Glutamatergic neuron (in vitro differentiated cells): Measurements from ENCODE around the gene NT5C2. TPM values are rescaled to one million over a fixed set of nuclear protein-coding genes. Genes with fewer than 3 reads are reported as not detected.

Experiments
- DNase-seq: peaks from one replicate; pipeline ENCODE4 v3.0.0; 2022
- H3K27ac Mint-ChIP-seq: one replicate; pipeline ENCODE4 v1.8.0; 2020; ENCODE audit warnings: mild to moderate bottlenecking, mixed read lengths, inconsistent platforms; ENCODE audit not compliant: unreplicated experiment
- H3K27me3 Mint-ChIP-seq: one replicate; pipeline ENCODE4 v1.8.0; 2020; ENCODE audit warnings: mild to moderate bottlenecking, moderate library complexity, mixed read lengths, inconsistent platforms; ENCODE audit not compliant: unreplicated experiment
- H3K36me3 Mint-ChIP-seq: one replicate; pipeline ENCODE4 v1.8.0; 2020; ENCODE audit warnings: mild to moderate bottlenecking, mixed read lengths, inconsistent platforms; ENCODE audit not compliant: unreplicated experiment
- H3K4me1 Mint-ChIP-seq: one replicate; pipeline ENCODE4 v1.8.0; 2020; ENCODE audit warnings: mild to moderate bottlenecking, low read depth, mixed read lengths, inconsistent platforms; ENCODE audit not compliant: unreplicated experiment
- H3K4me3 Mint-ChIP-seq: one replicate; pipeline ENCODE4 v1.8.0; 2020; ENCODE audit warnings: mild to moderate bottlenecking, mixed read lengths, inconsistent platforms; ENCODE audit not compliant: unreplicated experiment
- H3K9me3 Mint-ChIP-seq: one replicate; pipeline ENCODE4 v1.8.0; 2020; ENCODE audit warnings: mild to moderate bottlenecking, moderate library complexity, mixed read lengths, inconsistent platforms; ENCODE audit not compliant: unreplicated experiment
- CTCF ChIP-seq: fragments of 200-600 bp; sonication (generic); IDR thresholded peaks from one replicate; pipeline ENCODE4 v1.5.0; 2021; ENCODE audit not compliant: partially characterized antibody, unreplicated experiment
- total RNA-seq: library from RNA; stranded (reverse); fragmentation: NEBNext Ultra II Directional; extraction: Animal tissue kit (Norgen Biotek cat#: 25700); gene quantifications from one replicate; pipeline ENCODE4 v1.2.1, GENCODE V29; 2021; ENCODE audit not compliant: unreplicated experiment

Gene NT5C2
- total RNA-seq, 1 donor from 2014 or later, result 68.5 TPM

DNA sequence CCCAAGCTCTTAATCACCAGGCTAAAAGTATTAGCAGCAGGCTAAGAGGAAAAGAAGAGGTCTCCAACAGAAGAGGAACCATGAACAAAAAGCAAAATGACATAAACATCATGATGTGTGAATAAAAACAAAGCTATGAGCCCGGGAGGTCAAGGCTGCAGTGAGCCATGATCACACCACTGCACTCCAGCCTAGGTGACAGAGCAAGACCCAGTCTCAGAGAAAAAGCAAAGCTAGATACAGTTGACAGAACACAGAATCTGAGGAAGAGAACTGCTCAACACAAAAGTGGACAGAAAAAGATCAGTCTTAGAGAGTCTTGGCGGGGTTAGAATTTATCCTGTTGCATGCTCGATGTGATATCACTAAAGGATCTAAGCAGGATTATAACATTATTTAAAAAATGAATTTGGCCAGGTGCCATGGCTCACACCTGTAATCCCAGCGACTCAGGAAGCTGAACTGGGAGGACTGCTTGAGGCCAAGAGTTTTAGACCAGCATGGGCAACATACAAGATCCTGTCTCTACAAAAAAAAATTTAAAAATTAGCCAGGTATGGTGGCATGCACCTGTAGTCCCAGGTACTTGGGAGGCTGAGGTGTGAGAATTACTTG lies 37.5 kb downstream of the NT5C2 start:
- no peak for TF ChIP-seq CTCF
- Mint-ChIP-seq H3K4me3 (no peak overlapping the region), H3K36me3 (no peaks in the 10 kb centered on the region), H3K9me3 (peaks cover 5% of the 10 kb centered on the region), H3K27ac (no peak overlapping the region), H3K4me1 (peaks cover 9% of the 10 kb centered on the region), H3K27me3 (no peaks in the 10 kb centered on the region)
- DNase-seq, result no peak

- Mint-ChIP-seq H3K4me3 (no peak overlapping the region), H3K4me1 (peaks cover 9% of the 10 kb centered on the region), H3K27ac (no peak overlapping the region), H3K27me3 (no peaks in the 10 kb centered on the region), H3K36me3 (no peaks in the 10 kb centered on the region), H3K9me3 (peaks cover 5% of the 10 kb centered on the region)
- TF ChIP-seq CTCF, result no peak
- DNase-seq, result no peak
Observed at GRCh38 chr10:103154521-103155299, 38.4 kb downstream of the NT5C2 start.

GRCh38 chr10:103153302-103154197 lies 39.5 kb downstream of the NT5C2 start:
- no peaks in the 10 kb centered on the region for H3K27me3 Mint-ChIP-seq
- no peak for TF ChIP-seq CTCF
- H3K4me3 Mint-ChIP-seq, result no peak overlapping the region
- H3K36me3 Mint-ChIP-seq, result no peaks in the 10 kb centered on the region
- peaks cover 5% of the 10 kb centered on the region for H3K9me3 Mint-ChIP-seq
- H3K4me1 Mint-ChIP-seq, result peaks cover 9% of the 10 kb centered on the region
- H3K27ac Mint-ChIP-seq, result peak overlapping the region; percentile 40
- no peak for DNase-seq

DNA sequence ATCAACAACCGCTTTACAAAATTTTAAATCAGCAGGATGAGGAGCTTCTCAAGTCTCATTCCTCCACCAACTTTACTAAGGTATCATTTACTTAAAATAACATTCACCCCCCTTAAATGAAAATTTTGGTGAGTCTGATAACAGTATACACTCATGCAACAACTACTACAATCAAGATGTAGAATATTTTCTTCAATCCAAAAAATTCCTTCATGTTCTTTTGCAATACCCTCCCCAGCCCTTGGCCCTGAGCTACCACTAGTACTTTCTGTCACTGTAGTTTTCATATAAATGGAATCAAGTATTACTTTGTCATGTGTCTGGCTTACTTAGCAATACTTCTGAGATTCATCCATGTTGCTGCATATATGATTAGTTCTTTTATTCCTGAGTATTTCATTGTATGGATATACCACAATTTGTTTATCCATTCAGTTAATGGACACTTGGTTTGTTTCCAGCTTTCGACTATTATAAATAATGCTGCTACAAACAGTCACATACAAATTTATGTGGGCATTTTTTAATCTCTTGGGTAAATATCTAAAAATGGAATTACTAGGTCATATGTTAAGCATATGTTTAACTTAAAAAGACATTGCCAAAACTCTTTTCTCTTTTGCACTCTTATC lies 43.0 kb downstream of the NT5C2 start:
- no peak for TF ChIP-seq CTCF
- Mint-ChIP-seq H3K27ac (no peak overlapping the region), H3K4me3 (no peak overlapping the region), H3K9me3 (no peaks in the 10 kb centered on the region), H3K27me3 (no peaks in the 10 kb centered on the region), H3K4me1 (peaks cover 9% of the 10 kb centered on the region), H3K36me3 (no peaks in the 10 kb centered on the region)
- no peak for DNase-seq
